SK-N-SH treated with all-trans-retinoic acid at 6 μM for 48 hours (cell line): ENCODE results near the gene TOPAZ1.

ENCODE experiments used
- PATZ1 ChIP-seq: fragments of 250-450 bp; sonication (Bioruptor Pico); IDR thresholded peaks from 2 replicates; pipeline ENCODE4 v1.8.0; 2020; ENCODE audit warnings: mild to moderate bottlenecking, moderate library complexity, borderline replicate concordance
- SNAI2 ChIP-seq: fragments of 250-450 bp; sonication (Bioruptor Pico); IDR thresholded peaks from 2 replicates; pipeline ENCODE4 v1.5.0; 2020; ENCODE audit warnings: mild to moderate bottlenecking, moderate library complexity

- TF ChIP-seq PATZ1 (CRISPR knock-in tag) (no peak), SNAI2 (CRISPR knock-in tag) (no peak)
Observed at GRCh38 chr3:44210967-44211366, 30.7 kb upstream of the TOPAZ1 start.
